HEK293 (cell line): ENCODE results near the gene CASZ1.

Experiments used
- CTCF ChIA-PET: fragments of 350-600 bp; formaldehyde crosslinking; extraction: SDS; loops from one replicate; lab custom pipeline; 2021; ENCODE audit warnings: antibody characterized with exemption; lab: Yijun Ruan, JAX
- POLR2A ChIA-PET: fragments of 300-600 bp; formaldehyde crosslinking; extraction: SDS; loops from one replicate; lab custom pipeline; 2020; ENCODE audit warnings: antibody characterized with exemption, inconsistent platforms; lab: Yijun Ruan, JAX
- H3K27ac ChIP-seq: fragments of 200-500 bp; sonication (Bioruptor generic); 2 replicates; pipeline ENCODE4 v1.5.1; 2014; ENCODE audit warnings: low read depth, low read length, control low read depth, inconsistent platforms; ENCODE audit errors: extremely low read depth
- H3K36me3 ChIP-seq, 2 experiments: fragments of 200-500 bp in 1 of 2; sonication (Bioruptor generic) in 1 of 2; 1 replicate in 1 of 2; 2 replicates in 1 of 2; pipeline ENCODE4 v1.5.1; 2014 to 2017; ENCODE audit warnings: inconsistent platforms in 2 of 2, low read length in 2 of 2; ENCODE audit not compliant: control insufficient read depth in 2 of 2, insufficient read depth in 1 of 2
- H3K4me1 ChIP-seq: fragments of 200-500 bp; sonication (Bioruptor generic); 2 replicates; pipeline ENCODE4 v1.5.1; 2014; ENCODE audit warnings: mild to moderate bottlenecking, low read length, inconsistent platforms; ENCODE audit not compliant: control insufficient read depth, insufficient read depth
- H3K4me3 ChIP-seq: 2 replicates; pipeline ENCODE4 v1.5.1; 2011; ENCODE audit warnings: low read depth, mild to moderate bottlenecking, control low read depth, low read length, moderate library complexity
- H3K9me3 ChIP-seq: fragments of 200-500 bp; sonication (Bioruptor generic); 2 replicates; pipeline ENCODE4 v1.5.1; 2014; ENCODE audit warnings: low read depth, low read length, inconsistent platforms; ENCODE audit not compliant: control insufficient read depth, insufficient read depth
- GLIS2 ChIP-seq: fragments of 450-650 bp; formaldehyde crosslinking; IDR thresholded peaks from 2 replicates; pipeline ENCODE4 v1.5.1; 2016; ENCODE audit warnings: missing biosample characterization, missing genetic modification characterization
- HIC1 ChIP-seq: fragments of 450-650 bp; formaldehyde crosslinking; IDR thresholded peaks from 2 replicates; pipeline ENCODE4 v1.5.1; 2016; ENCODE audit warnings: missing biosample characterization, missing genetic modification characterization
- KLF17 ChIP-seq: fragments of 450-650 bp; formaldehyde crosslinking; IDR thresholded peaks from 2 replicates; pipeline ENCODE4 v1.5.1; 2016; ENCODE audit warnings: missing biosample characterization, missing genetic modification characterization
- KLF8 ChIP-seq: fragments of 450-650 bp; formaldehyde crosslinking; IDR thresholded peaks from 2 replicates; pipeline ENCODE4 v1.5.1; 2016; ENCODE audit warnings: missing biosample characterization, missing genetic modification characterization
- OSR2 ChIP-seq: fragments of 450-650 bp; formaldehyde crosslinking; IDR thresholded peaks from 2 replicates; pipeline ENCODE4 v1.5.1; 2016; ENCODE audit warnings: missing biosample characterization, missing genetic modification characterization
- OVOL3 ChIP-seq: fragments of 450-650 bp; formaldehyde crosslinking; IDR thresholded peaks from 2 replicates; pipeline ENCODE4 v1.5.1; 2016; ENCODE audit warnings: missing biosample characterization, missing genetic modification characterization
- PATZ1 ChIP-seq: fragments of 450-650 bp; formaldehyde crosslinking; IDR thresholded peaks from 2 replicates; pipeline ENCODE4 v1.5.1; 2016; ENCODE audit warnings: missing biosample characterization, missing genetic modification characterization
- RBAK ChIP-seq: fragments of 450-650 bp; formaldehyde crosslinking; IDR thresholded peaks from 2 replicates; pipeline ENCODE4 v1.5.1; 2016; ENCODE audit warnings: missing biosample characterization, missing genetic modification characterization
- WT1 ChIP-seq: fragments of 450-650 bp; formaldehyde crosslinking; IDR thresholded peaks from 2 replicates; pipeline ENCODE4 v1.5.1; 2016; ENCODE audit warnings: missing biosample characterization, missing genetic modification characterization
- ZBTB26 ChIP-seq: fragments of 450-650 bp; formaldehyde crosslinking; optimal IDR thresholded peaks from 2 replicates; pipeline ENCODE3; 2016; ENCODE audit warnings: missing biosample characterization, mild to moderate bottlenecking, missing genetic modification characterization
- ZBTB8A ChIP-seq: fragments of 450-650 bp; formaldehyde crosslinking; IDR thresholded peaks from 2 replicates; pipeline ENCODE4 v1.5.1; 2016; ENCODE audit warnings: missing biosample characterization, missing genetic modification characterization
- ZFHX2 ChIP-seq: fragments of 450-650 bp; formaldehyde crosslinking; conservative IDR thresholded peaks from 2 replicates; pipeline ENCODE4 v1.5.1; 2016; ENCODE audit warnings: missing biosample characterization, missing genetic modification characterization
- ZIC2 ChIP-seq: fragments of 450-650 bp; formaldehyde crosslinking; IDR thresholded peaks from 2 replicates; pipeline ENCODE4 v1.5.1; 2016; ENCODE audit warnings: missing biosample characterization, missing genetic modification characterization
- ZNF18 ChIP-seq: fragments of 450-650 bp; formaldehyde crosslinking; IDR thresholded peaks from 2 replicates; pipeline ENCODE4 v1.5.1; 2016; ENCODE audit warnings: missing biosample characterization, missing genetic modification characterization
- ZNF19 ChIP-seq: fragments of 450-650 bp; formaldehyde crosslinking; IDR thresholded peaks from 2 replicates; pipeline ENCODE4; 2016; ENCODE audit warnings: missing biosample characterization, missing genetic modification characterization, low read depth
- ZNF324 ChIP-seq: fragments of 450-650 bp; formaldehyde crosslinking; IDR thresholded peaks from 2 replicates; pipeline ENCODE4 v1.5.1; 2016; ENCODE audit warnings: missing biosample characterization, missing genetic modification characterization
- ZNF341 ChIP-seq: fragments of 450-650 bp; formaldehyde crosslinking; IDR thresholded peaks from 2 replicates; pipeline ENCODE4; 2016; ENCODE audit warnings: low read depth, missing biosample characterization, missing genetic modification characterization
- ZNF449 ChIP-seq: fragments of 450-650 bp; formaldehyde crosslinking; IDR thresholded peaks from 2 replicates; pipeline ENCODE4 v1.5.1; 2017; ENCODE audit warnings: missing biosample characterization, mild to moderate bottlenecking, missing genetic modification characterization, moderate library complexity
- ZNF585B ChIP-seq: fragments of 450-650 bp; formaldehyde crosslinking; IDR thresholded peaks from 2 replicates; pipeline ENCODE4 v1.5.1; 2016; ENCODE audit warnings: missing biosample characterization, missing genetic modification characterization
- ZNF621 ChIP-seq: fragments of 450-650 bp; formaldehyde crosslinking; IDR thresholded peaks from 2 replicates; pipeline ENCODE4 v1.5.1; 2017; ENCODE audit warnings: missing biosample characterization, missing genetic modification characterization
- ZNF707 ChIP-seq: fragments of 450-650 bp; formaldehyde crosslinking; IDR thresholded peaks from 2 replicates; pipeline ENCODE4 v1.5.1; 2016; ENCODE audit warnings: missing biosample characterization, missing genetic modification characterization
- ZNF76 ChIP-seq: fragments of 450-650 bp; formaldehyde crosslinking; IDR thresholded peaks from 2 replicates; pipeline ENCODE4; 2016; ENCODE audit warnings: low read depth, missing biosample characterization, missing genetic modification characterization, borderline replicate concordance
- ZNF791 ChIP-seq: fragments of 450-650 bp; formaldehyde crosslinking; IDR thresholded peaks from 2 replicates; pipeline ENCODE4 v1.5.1; 2016; ENCODE audit warnings: missing biosample characterization, missing genetic modification characterization
- ZSCAN5A ChIP-seq: fragments of 450-650 bp; formaldehyde crosslinking; IDR thresholded peaks from 2 replicates; pipeline ENCODE4 v1.5.1; 2016; ENCODE audit warnings: missing biosample characterization, missing genetic modification characterization

CASZ1 gene

GRCh38 chr1:10639775-10640578, 156.5 kb downstream of the CASZ1 start (continued):
- 0 out of 2 replicates have a peak, but pooled peaks have one; percentile 13 for TF ChIP-seq KLF8
- peak; percentile 83 for TF ChIP-seq ZIC2 (tag by site-specific recombination)
- peak; percentile 85 for TF ChIP-seq ZNF449 (tag by site-specific recombination)
- peak; percentile 43; the same call in 1 of the 2 replicates for TF ChIP-seq WT1 (tag by site-specific recombination)
- TF ChIP-seq ZNF341 (tag by site-specific recombination) = peak; percentile 62; the same call in 1 of the 2 replicates
- 0 out of 2 replicates have a peak, but pooled peaks have one; percentile 35 for TF ChIP-seq KLF17 (tag by site-specific recombination)
- 0 out of 2 replicates have a peak, but pooled peaks have one; percentile 30 for TF ChIP-seq ZNF76
- TF ChIP-seq OSR2 = peak; percentile 68
- peak; percentile 66 for TF ChIP-seq ZBTB8A (tag by site-specific recombination)
- no peak for TF ChIP-seq ZNF621 (tag by site-specific recombination)
- TF ChIP-seq HIC1 (tag by site-specific recombination) = 0 out of 2 replicates have a peak, but pooled peaks have one; percentile 12
- peak; percentile 31; the same call in 1 of the 2 replicates for TF ChIP-seq ZFHX2 (tag by site-specific recombination)
- 0 out of 2 replicates have a peak, but pooled peaks have one; percentile 21 for TF ChIP-seq ZNF324
- TF ChIP-seq GLIS2 (tag by site-specific recombination) = peak; percentile 52; the same call in 1 of the 2 replicates
- TF ChIP-seq, all 188 proteins: peak for 20

GRCh38 chr1:10639011-10639774, 157.3 kb downstream of the CASZ1 start:
- Histone ChIP-seq H3K4me3 (no peak overlapping the region), H3K27ac (no peak overlapping the region), H3K36me3 (peaks cover 0 to 20% of the 10 kb centered on the region in 2 experiments; a peak in 1 of 3 replicates), H3K9me3 (no peaks in the 10 kb centered on the region), H3K4me1 (peaks cover 4% of the 10 kb centered on the region)
- CTCF ChIA-PET = no interaction called here
- POLR2A ChIA-PET = no interaction called here
- TF ChIP-seq ZNF585B = no peak
- no peak for TF ChIP-seq ZNF707 (tag by site-specific recombination)
- no peak for TF ChIP-seq ZSCAN5A (tag by site-specific recombination)
- TF ChIP-seq ZNF18 (tag by site-specific recombination) = no peak
- no peak for TF ChIP-seq ZBTB26 (tag by site-specific recombination)
- TF ChIP-seq PATZ1 (tag by site-specific recombination) = no peak
- TF ChIP-seq OVOL3 (tag by site-specific recombination) = no peak
- no peak for TF ChIP-seq GLIS2 (tag by site-specific recombination)
- no peak for TF ChIP-seq RBAK (tag by site-specific recombination)
- no peak for TF ChIP-seq ZNF791 (tag by site-specific recombination)
- no peak for TF ChIP-seq ZNF19
